Globus pallidus (tissue), 1 donor: ENCODE results near the gene PCSK4.
A peak's percentile ranks its signal among the peaks of the same experiment; 100 is the strongest.
"Not testable (repeated sequence)": the region's sequence is repeated elsewhere in the genome, so short reads cannot be mapped to it uniquely, and the experiment has no call there.

Experiments
- DNase-seq: peaks from one replicate; pipeline ENCODE4 v3.0.0-alpha.2; 2015; ENCODE audit warnings: low spot score

Gene PCSK4

GRCh38 chr19:1453525-1454364, 36.4 kb downstream of the PCSK4 start:
- DNase-seq: peak; percentile 99

- DNase-seq: no peak
Observed at GRCh38 chr19:1452802-1453524, 37.2 kb downstream of the PCSK4 start.

GRCh38 chr19:1451916-1452801, 38.0 kb downstream of the PCSK4 start:
- DNase-seq: peak; percentile 87

- peak; percentile 68 for DNase-seq
Observed at GRCh38 chr19:1450735-1451731, 39.1 kb downstream of the PCSK4 start.

GRCh38 chr19:1449467-1450442, 40.4 kb downstream of the PCSK4 start, which contains the start of gene APC2:
TSS of gene APC2 (plus strand) at chr19:1450121. CDS start at chr19:1453002, 2,881 bp downstream.
- DNase-seq: peak; percentile 87

- no peak for DNase-seq
Observed at GRCh38 chr19:1447944-1448343, 42.2 kb downstream of the PCSK4 start.

- DNase-seq: no peak
Observed at GRCh38 chr19:1447504-1447903, 42.6 kb downstream of the PCSK4 start.

GRCh38 chr19:1446713-1447481, 43.3 kb downstream of the PCSK4 start:
- no peak for DNase-seq

- DNase-seq: peak; percentile 47
Observed at GRCh38 chr19:1445932-1446712, 44.0 kb downstream of the PCSK4 start.

GRCh38 chr19:1445185-1445931, 44.8 kb downstream of the PCSK4 start:
- peak; percentile 66 for DNase-seq

- DNase-seq: no peak
Observed at GRCh38 chr19:1441677-1442438, 48.3 kb downstream of the PCSK4 start.

- DNase-seq: no peak
Observed at GRCh38 chr19:1441022-1441426, 49.1 kb downstream of the PCSK4 start.

GRCh38 chr19:1440418-1440801, 49.7 kb downstream of the PCSK4 start:
- DNase-seq: no peak

GRCh38 chr19:1439525-1440417, 50.4 kb downstream of the PCSK4 start:
- not testable (repeated sequence) for DNase-seq

- DNase-seq: no peak
Observed at GRCh38 chr19:1438933-1439354, 51.2 kb downstream of the PCSK4 start.
